ENCODE results near the gene RTTN. TPM values are rescaled to one million over a fixed set of nuclear protein-coding genes. Genes with fewer than 3 reads are reported as not detected.
A peak's percentile ranks its signal among the peaks of the same experiment; 100 is the strongest.

The RTTN gene
- total and polyA plus RNA-seq, 2 donors (not counting 3 experiments of a cell fraction or from before 2014, with no cell fraction given), result 3.1 to 17.4 TPM

GRCh38 chr18:70121842-70122241, 83.6 kb downstream of the RTTN start:
- ChIA-PET POLR2A (no interaction called here), CTCF (no interaction called here)
- H3K79me2 ChIP-seq (ENCODE audit: control insufficient read depth, insufficient read depth, low read length), result no peaks in the 10 kb centered on the region
- no peaks in the 10 kb centered on the region for H3K27me3 ChIP-seq (ENCODE audit: control insufficient read depth in 2 of 2, insufficient read depth in 2 of 2, low read length in 2 of 2)
- BruUV-seq (replicated peaks), result no TSS peak
- dilution Hi-C loops (cut with MboI; ENCODE audit: extremely low pct_ligation_motif_present, low sequenced_read_pairs), result no loop called here
- H3K4me1 ChIP-seq (ENCODE audit: control insufficient read depth, extremely low read depth, insufficient read depth, low read length), result no peaks in the 10 kb centered on the region
- DNase-seq (ENCODE audit: low read depth, low spot score) (no peak), FAIRE-seq (no peak)
- H2AFZ ChIP-seq (ENCODE audit: low read depth, low read length), result no peak overlapping the region
- TF ChIP-seq CTCF (IDR thresholded peaks at IDR 0.05; ENCODE audit: extremely low read depth in 1 of 2, insufficient read depth in 1 of 2, low read depth in 1 of 2, low read length in 2 of 2) (no peak), EZH2 (IDR thresholded peaks at IDR 0.05; ENCODE audit: borderline replicate concordance, low read depth, low read length, severe bottlenecking) (no peak), JUN (IDR thresholded peaks at IDR 0.05; ENCODE audit: borderline replicate concordance, insufficient read depth, insufficient read length, low read depth) (no peak)
- no peaks in the 10 kb centered on the region for H3K9me3 ChIP-seq (replicated peaks; ENCODE audit: control insufficient read depth, insufficient read depth, low read length)
- intact Hi-C loops (cut with micrococcal nuclease), result no loop called here
- no peak overlapping the region for H3K9ac ChIP-seq (replicated peaks; ENCODE audit: extremely low read depth, insufficient read depth, low read length)
- H4K20me1 ChIP-seq (replicated peaks; ENCODE audit: control insufficient read depth, extremely low read depth, insufficient read depth, low read length), result no peaks in the 10 kb centered on the region
- H3K4me2 ChIP-seq (ENCODE audit: insufficient read depth, low read length), result no peak overlapping the region
- H3K9me1 ChIP-seq (replicated peaks; ENCODE audit: control insufficient read depth, extremely low read depth, insufficient read depth, low read length), result no peaks in the 10 kb centered on the region
- no peaks in the 10 kb centered on the region for H3K36me3 ChIP-seq (ENCODE audit: control insufficient read depth in 2 of 2, extremely low read depth in 1 of 2, insufficient read depth in 2 of 2, low read length in 2 of 2)
- H3K27ac ChIP-seq (ENCODE audit: insufficient read depth, low read depth, low read length), result no peak overlapping the region
- H3K4me3 ChIP-seq (replicated peaks in 1 of 3; ENCODE audit: insufficient read depth in 1 of 3, low read depth in 1 of 3, low read length in 3 of 3), result no peak overlapping the region

DNA sequence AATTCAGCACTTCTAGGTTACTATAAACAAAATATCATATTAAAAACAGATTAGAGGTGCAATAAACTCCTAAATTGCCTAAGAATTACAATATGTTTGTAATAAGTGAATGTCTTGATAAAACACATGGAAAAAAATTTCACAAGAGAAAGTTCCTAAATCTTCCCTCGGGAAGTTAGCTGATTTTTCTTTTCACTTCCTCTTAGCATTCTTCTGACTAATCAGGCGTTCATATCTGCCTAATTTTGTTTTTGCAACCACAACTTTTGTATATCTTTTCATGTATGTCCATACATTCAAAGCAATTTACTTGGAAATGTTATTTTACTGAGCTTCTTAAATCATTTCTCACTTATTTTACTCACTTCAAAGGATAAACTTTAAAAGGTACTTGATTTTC, 88.5 kb downstream of the RTTN start:
- no peak for FAIRE-seq
- no peak overlapping the region for H2AFZ ChIP-seq (ENCODE audit: low read depth, low read length)
- no peak overlapping the region for H3K27ac ChIP-seq (ENCODE audit: insufficient read depth, low read depth, low read length)
- no peaks in the 10 kb centered on the region for H3K9me3 ChIP-seq (replicated peaks; ENCODE audit: control insufficient read depth, insufficient read depth, low read length)
- POLR2A ChIA-PET, result no interaction called here
- H3K27me3 ChIP-seq (ENCODE audit: control insufficient read depth in 2 of 2, insufficient read depth in 2 of 2, low read length in 2 of 2), result no peaks in the 10 kb centered on the region
- DNase-seq (ENCODE audit: low read depth, low spot score), result peak; percentile 12
- dilution Hi-C loops (cut with MboI; ENCODE audit: extremely low pct_ligation_motif_present, low sequenced_read_pairs), result no loop called here
- H3K9me1 ChIP-seq (replicated peaks; ENCODE audit: control insufficient read depth, extremely low read depth, insufficient read depth, low read length), result no peaks in the 10 kb centered on the region
- TF ChIP-seq, protein P1, sequence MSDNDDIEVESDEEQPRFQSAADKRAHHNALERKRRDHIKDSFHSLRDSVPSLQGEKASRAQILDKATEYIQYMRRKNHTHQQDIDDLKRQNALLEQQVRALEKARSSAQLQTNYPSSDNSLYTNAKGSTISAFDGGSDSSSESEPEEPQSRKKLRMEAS (IDR thresholded peaks at IDR 0.05; ENCODE audit: insufficient read depth, insufficient read length), result no peak
- no peak for TF ChIP-seq FOS (IDR thresholded peaks at IDR 0.05; ENCODE audit: borderline replicate concordance, insufficient read depth, low read length)
- TF ChIP-seq POLR2AphosphoS5 (IDR thresholded peaks at IDR 0.05; ENCODE audit: insufficient read depth, low read depth, low read length), result no peak
- no peak for TF ChIP-seq POLR2A (IDR thresholded peaks at IDR 0.05; ENCODE audit: low read depth, low read length)
- no peak for TF ChIP-seq EZH2 (IDR thresholded peaks at IDR 0.05; ENCODE audit: borderline replicate concordance, low read depth, low read length, severe bottlenecking)
- TF ChIP-seq CTCF (IDR thresholded peaks at IDR 0.05; ENCODE audit: extremely low read depth in 1 of 2, insufficient read depth in 1 of 2, low read depth in 1 of 2, low read length in 2 of 2), result no peak
- TF ChIP-seq GATA2 (IDR thresholded peaks at IDR 0.05; ENCODE audit: insufficient read depth, insufficient read length, low read depth, low read length), result no peak
- no peak for TF ChIP-seq MYC (IDR thresholded peaks at IDR 0.05; ENCODE audit: low read depth, low read length)
- TF ChIP-seq JUN (IDR thresholded peaks at IDR 0.05; ENCODE audit: borderline replicate concordance, insufficient read depth, insufficient read length, low read depth), result no peak
- CTCF ChIA-PET, result interaction anchor here (0.9 to 1.0 kb wide), 2 partner anchors 30 to 374 kb away, joined by 3 read pairs; no protein-coding TSS in a partner anchor
- no peaks in the 10 kb centered on the region for H3K79me2 ChIP-seq (ENCODE audit: control insufficient read depth, insufficient read depth, low read length)
- no peak overlapping the region for H3K4me3 ChIP-seq (replicated peaks in 1 of 3; ENCODE audit: insufficient read depth in 1 of 3, low read depth in 1 of 3, low read length in 3 of 3)
- H3K9ac ChIP-seq (replicated peaks; ENCODE audit: extremely low read depth, insufficient read depth, low read length), result no peak overlapping the region
- no TSS peak for BruUV-seq (replicated peaks)
- H3K4me1 ChIP-seq (ENCODE audit: control insufficient read depth, extremely low read depth, insufficient read depth, low read length), result no peaks in the 10 kb centered on the region
- no peaks in the 10 kb centered on the region for H4K20me1 ChIP-seq (replicated peaks; ENCODE audit: control insufficient read depth, extremely low read depth, insufficient read depth, low read length)
- H3K36me3 ChIP-seq (ENCODE audit: control insufficient read depth in 2 of 2, extremely low read depth in 1 of 2, insufficient read depth in 2 of 2, low read length in 2 of 2), result no peaks in the 10 kb centered on the region
- peak overlapping the region; percentile 29 for H3K4me2 ChIP-seq (ENCODE audit: insufficient read depth, low read length)
- intact Hi-C loops (cut with micrococcal nuclease), result no loop called here
